Activated B cell treated with CpG ODN at 0.5 μM for 24 hours (primary cell): ENCODE results near the gene TMEM134. TPM values are rescaled to one million over a fixed set of nuclear protein-coding genes. Genes with fewer than 3 reads are reported as not detected.

ENCODE experiments used
- ATAC-seq: fragments of 200-7000 bp; cut with Tn5 transposase; one replicate; pipeline ENCODE4 v1.10.0; 2021; ENCODE audit warnings: low read depth, mild to moderate bottlenecking, moderate library complexity
- CTCF ChIA-PET: fragments of 350-600 bp; sonication (Branson Sonifier 250); formaldehyde crosslinking; loops from one replicate; lab custom pipeline; 2021; ENCODE audit warnings: antibody characterized with exemption; lab: Charles Lee
- POLR2A ChIA-PET: fragments of 350-600 bp; sonication (Branson Sonifier 250); formaldehyde crosslinking; loops from one replicate; lab custom pipeline; 2021; ENCODE audit warnings: antibody characterized with exemption; lab: Charles Lee
- DNase-seq: peaks from one replicate; pipeline ENCODE4 v3.0.0; 2022
- H3K27ac Mint-ChIP-seq: one replicate; pipeline ENCODE4 v1.8.0; 2020; ENCODE audit warnings: mixed read lengths
- H3K27me3 Mint-ChIP-seq: one replicate; pipeline ENCODE4 v1.8.0; 2021; ENCODE audit warnings: mixed read lengths
- H3K36me3 Mint-ChIP-seq: one replicate; pipeline ENCODE4 v1.8.0; 2021; ENCODE audit warnings: low read depth, mixed read lengths
- H3K4me1 Mint-ChIP-seq: one replicate; pipeline ENCODE4 v1.8.0; 2021; ENCODE audit warnings: mixed read lengths
- H3K4me3 Mint-ChIP-seq: one replicate; pipeline ENCODE4 v1.8.0; 2020; ENCODE audit warnings: mild to moderate bottlenecking, mixed read lengths
- H3K9me3 Mint-ChIP-seq: one replicate; pipeline ENCODE4 v1.8.0; 2020; ENCODE audit warnings: mixed read lengths
- intact Hi-C: fragments of 100-400 bp; cut with micrococcal nuclease; formaldehyde crosslinking; loops from one replicate; pipeline ENCODE4 v1.15.1; 2024
- total RNA-seq: library from RNA; stranded (reverse); gene quantifications from 2 replicates; pipeline ENCODE4 v1.2.3, GENCODE V29; 2022
- TF ChIP-seq, protein P1 (sequence below): fragments of 200-600 bp; IDR thresholded peaks from one replicate; pipeline ENCODE4 v1.8.0; 2022; ENCODE audit warnings: antibody characterized with exemption, mild to moderate bottlenecking

Gene TMEM134
- total RNA-seq, 1 donor from 2014 or later = 83.5 TPM

DNA sequence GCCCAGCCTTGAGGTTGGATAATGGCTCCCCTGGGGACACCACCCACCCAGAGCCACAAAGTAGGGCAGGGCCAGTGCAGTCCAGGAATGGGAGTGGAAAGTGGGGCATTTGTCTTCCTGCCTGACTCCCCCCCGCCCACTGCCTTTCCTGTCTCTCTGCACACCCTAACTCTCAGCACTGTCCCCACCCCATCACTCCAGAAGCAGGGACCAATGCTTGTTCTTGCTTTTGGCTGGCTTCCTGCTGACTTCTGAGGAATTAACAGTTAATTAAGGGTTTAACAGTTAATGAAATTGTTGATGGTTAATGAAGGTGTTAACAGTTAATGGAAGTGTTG, 31.4 kb upstream of the TMEM134 start:
- ChIA-PET POLR2A (no interaction called here), CTCF (no interaction called here)
- H3K9me3 Mint-ChIP-seq = no peaks in the 10 kb centered on the region
- H3K36me3 Mint-ChIP-seq = peaks cover 69% of the 10 kb centered on the region
- H3K4me1 Mint-ChIP-seq = peaks cover 20% of the 10 kb centered on the region
- no peak overlapping the region for H3K27ac Mint-ChIP-seq
- intact Hi-C loops = no loop called here
- no peak for DNase-seq
- H3K4me3 Mint-ChIP-seq = no peak overlapping the region
- ATAC-seq = no peak
- H3K27me3 Mint-ChIP-seq = no peaks in the 10 kb centered on the region
- TF ChIP-seq, protein P1, sequence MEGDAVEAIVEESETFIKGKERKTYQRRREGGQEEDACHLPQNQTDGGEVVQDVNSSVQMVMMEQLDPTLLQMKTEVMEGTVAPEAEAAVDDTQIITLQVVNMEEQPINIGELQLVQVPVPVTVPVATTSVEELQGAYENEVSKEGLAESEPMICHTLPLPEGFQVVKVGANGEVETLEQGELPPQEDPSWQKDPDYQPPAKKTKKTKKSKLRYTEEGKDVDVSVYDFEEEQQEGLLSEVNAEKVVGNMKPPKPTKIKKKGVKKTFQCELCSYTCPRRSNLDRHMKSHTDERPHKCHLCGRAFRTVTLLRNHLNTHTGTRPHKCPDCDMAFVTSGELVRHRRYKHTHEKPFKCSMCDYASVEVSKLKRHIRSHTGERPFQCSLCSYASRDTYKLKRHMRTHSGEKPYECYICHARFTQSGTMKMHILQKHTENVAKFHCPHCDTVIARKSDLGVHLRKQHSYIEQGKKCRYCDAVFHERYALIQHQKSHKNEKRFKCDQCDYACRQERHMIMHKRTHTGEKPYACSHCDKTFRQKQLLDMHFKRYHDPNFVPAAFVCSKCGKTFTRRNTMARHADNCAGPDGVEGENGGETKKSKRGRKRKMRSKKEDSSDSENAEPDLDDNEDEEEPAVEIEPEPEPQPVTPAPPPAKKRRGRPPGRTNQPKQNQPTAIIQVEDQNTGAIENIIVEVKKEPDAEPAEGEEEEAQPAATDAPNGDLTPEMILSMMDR = no peak

DNA sequence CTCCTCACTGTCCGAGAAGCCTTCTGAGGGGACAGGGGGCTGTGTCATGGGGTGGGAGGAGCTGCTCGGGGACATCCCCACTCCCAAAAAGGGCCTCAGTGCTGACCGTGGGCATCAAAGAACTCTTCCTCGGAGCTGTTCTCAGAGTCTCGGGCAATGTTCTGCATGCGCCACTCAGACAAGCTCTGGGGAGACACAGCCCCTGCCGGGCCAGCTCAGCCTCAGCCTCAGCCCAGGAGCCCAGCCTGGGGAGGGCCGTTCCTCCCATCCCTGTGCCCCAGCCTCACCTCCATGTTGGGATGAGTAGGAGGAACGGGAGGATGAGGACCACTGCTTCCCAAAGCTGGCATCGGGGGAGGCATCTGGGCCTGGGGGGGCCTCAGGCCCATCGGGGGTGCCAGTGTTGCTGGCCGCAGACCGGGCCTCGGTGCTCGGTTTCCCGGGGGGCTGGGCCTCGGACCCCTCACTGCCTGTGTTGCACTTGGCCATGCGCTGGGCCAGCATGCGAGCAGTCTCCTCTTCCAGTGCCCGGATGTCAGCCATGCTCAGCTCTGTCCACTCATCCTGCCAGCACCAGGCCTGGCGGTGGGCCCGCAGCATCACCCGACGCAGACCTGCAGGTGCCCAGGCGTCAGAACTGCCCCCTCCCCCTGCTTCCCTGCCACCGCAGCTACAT, 30.9 kb upstream of the TMEM134 start:
- POLR2A ChIA-PET = interaction anchor here (0.8 kb wide), 1 partner anchor 13 kb away, joined by 4 read pairs; no protein-coding TSS in a partner anchor
- Mint-ChIP-seq H3K27me3 (no peaks in the 10 kb centered on the region), H3K4me1 (peaks cover 19% of the 10 kb centered on the region), H3K4me3 (no peak overlapping the region), H3K36me3 (peaks cover 70% of the 10 kb centered on the region), H3K27ac (no peak overlapping the region), H3K9me3 (no peaks in the 10 kb centered on the region)
- CTCF ChIA-PET = no interaction called here
- TF ChIP-seq, protein P1 = no peak
- no peak for DNase-seq
- intact Hi-C loops = no loop called here
- no peak for ATAC-seq

DNA sequence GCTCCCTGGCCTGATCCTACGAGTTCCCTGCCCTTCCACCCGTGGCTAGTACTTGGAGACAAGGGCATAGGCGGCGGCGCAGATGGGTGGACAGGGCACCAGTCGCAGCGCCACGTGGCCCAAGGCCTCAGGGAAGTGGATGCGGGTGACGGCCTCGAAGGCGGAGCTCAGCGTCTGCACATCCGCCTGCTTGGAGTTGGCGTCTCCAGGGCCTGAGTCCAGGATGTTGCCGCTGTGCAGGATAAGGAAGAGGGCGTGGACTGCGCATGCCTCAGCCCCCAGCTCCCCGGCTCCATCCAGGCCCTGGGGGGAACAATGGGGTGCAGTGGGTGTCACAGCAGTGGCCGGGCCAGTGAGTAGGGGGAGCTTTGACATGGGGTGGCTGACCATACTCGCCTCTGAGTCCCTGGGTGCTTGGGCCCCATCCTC, 29.5 kb upstream of the TMEM134 start:
- TF ChIP-seq, protein P1 = no peak
- ATAC-seq (no peak), DNase-seq (no peak)
- POLR2A ChIA-PET = interaction anchor here (1.2 kb wide), 1 partner anchor 8 kb away, joined by 4 read pairs; no protein-coding TSS in a partner anchor
- CTCF ChIA-PET = no interaction called here
- no peak overlapping the region for H3K4me3 Mint-ChIP-seq
- H3K36me3 Mint-ChIP-seq = peaks cover 76% of the 10 kb centered on the region
- H3K4me1 Mint-ChIP-seq = peaks cover 13% of the 10 kb centered on the region
- H3K27ac Mint-ChIP-seq = no peak overlapping the region
- no peaks in the 10 kb centered on the region for H3K9me3 Mint-ChIP-seq
- H3K27me3 Mint-ChIP-seq = no peaks in the 10 kb centered on the region
- intact Hi-C loops = no loop called here

DNA sequence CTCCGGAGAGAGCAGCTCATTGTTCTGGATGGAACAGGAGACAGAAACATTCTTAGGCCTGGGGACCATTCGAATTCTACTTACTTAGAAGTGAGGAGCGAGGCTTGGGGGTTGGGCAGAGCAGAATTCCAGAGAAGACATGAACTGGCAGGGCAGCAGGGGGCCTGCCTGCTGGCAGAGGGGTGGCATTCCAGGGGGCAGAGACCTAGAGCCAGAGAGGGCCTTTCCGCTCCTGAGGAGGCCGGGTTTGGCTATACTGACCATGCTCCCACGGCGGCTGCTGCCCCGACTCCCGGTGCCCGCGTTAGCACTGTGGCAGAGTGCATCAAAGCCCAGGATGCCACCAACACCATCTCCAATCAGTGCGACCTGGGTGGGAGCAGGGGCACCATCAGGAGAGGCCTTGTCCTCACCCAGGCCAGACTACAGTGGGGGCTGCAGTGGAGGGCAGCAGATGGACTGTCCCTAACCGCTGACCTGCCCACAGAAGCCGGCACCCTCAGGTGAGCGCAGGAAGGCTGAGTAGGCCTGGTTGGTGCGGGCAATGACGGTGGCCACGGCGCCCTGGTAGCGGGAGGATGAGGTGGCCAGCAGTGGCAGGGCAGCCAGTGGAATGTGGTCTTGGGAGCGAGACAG, 28.7 kb upstream of the TMEM134 start:
- Mint-ChIP-seq H3K27me3 (no peaks in the 10 kb centered on the region), H3K9me3 (no peaks in the 10 kb centered on the region), H3K36me3 (peaks cover 80% of the 10 kb centered on the region), H3K4me3 (no peak overlapping the region), H3K27ac (no peak overlapping the region), H3K4me1 (peaks cover 7% of the 10 kb centered on the region)
- ChIA-PET CTCF (no interaction called here), POLR2A (interaction anchor here (1.2 kb wide), 1 partner anchor 8 kb away, joined by 4 read pairs; no protein-coding TSS in a partner anchor)
- no peak for ATAC-seq
- intact Hi-C loops = no loop called here
- DNase-seq = no peak
- TF ChIP-seq, protein P1 = no peak

DNA sequence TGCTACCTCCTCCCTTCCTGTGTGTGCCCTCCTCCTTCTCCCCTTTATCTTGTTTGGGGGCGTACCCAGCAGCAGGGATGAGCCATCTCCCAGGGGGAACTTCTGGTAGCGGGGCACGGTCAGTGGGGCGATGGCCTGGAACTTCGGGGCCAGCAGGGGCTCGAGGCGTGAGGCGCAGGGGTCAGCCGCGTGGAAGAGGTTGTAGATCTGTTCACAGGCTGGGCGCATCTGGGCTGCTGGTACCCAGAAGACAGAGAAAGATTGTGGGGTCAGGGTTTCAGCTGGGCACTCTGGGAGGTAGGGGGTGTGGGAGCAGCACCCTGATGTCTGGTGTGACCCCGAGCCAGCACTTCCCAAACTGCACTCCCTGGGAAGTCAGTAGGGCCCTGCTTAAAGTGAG, 27.1 kb upstream of the TMEM134 start:
- Mint-ChIP-seq H3K9me3 (no peaks in the 10 kb centered on the region), H3K27me3 (no peaks in the 10 kb centered on the region), H3K36me3 (peaks cover 75% of the 10 kb centered on the region), H3K4me1 (peaks cover 3% of the 10 kb centered on the region), H3K4me3 (no peak overlapping the region), H3K27ac (no peak overlapping the region)
- TF ChIP-seq, protein P1 = no peak
- intact Hi-C loops = no loop called here
- DNase-seq (no peak), ATAC-seq (no peak)
- ChIA-PET CTCF (no interaction called here), POLR2A (no interaction called here)
